Neural cell (in vitro differentiated cells): ENCODE data around the gene COL5A1. TPM values are rescaled to one million over a fixed set of nuclear protein-coding genes. Genes with fewer than 3 reads are reported as not detected.
A peak's percentile ranks its signal among the peaks of the same experiment; 100 is the strongest.

Source experiments
- H2AFZ ChIP-seq: fragments of 200-600, 300-800 bp; sonication (generic), shearing (Covaris generic); 2 replicates; pipeline ENCODE4 v1.6.0; 2014; ENCODE audit warnings: low read depth, mild to moderate bottlenecking, antibody characterized with exemption, low read length, moderate library complexity
- H3F3A ChIP-seq: fragments of 200-600 bp; shearing (Covaris generic); 2 replicates; pipeline ENCODE4 v1.6.1; 2016; ENCODE audit warnings: mild to moderate bottlenecking, moderate library complexity, mixed read lengths, antibody characterized with exemption, low read length; ENCODE audit not compliant: insufficient read depth, poor library complexity, severe bottlenecking
- H3K27ac ChIP-seq: fragments of 200-600, 300-800 bp; sonication (generic), shearing (Covaris generic); 2 replicates; pipeline ENCODE4 v1.5.1; 2014; ENCODE audit warnings: mild to moderate bottlenecking, low read length, moderate library complexity
- H3K27me3 ChIP-seq: fragments of 300-800, 200-600 bp; sonication (generic), shearing (Covaris generic); 2 replicates; pipeline ENCODE4 v1.6.0; 2014; ENCODE audit warnings: mild to moderate bottlenecking, low read depth, low read length, moderate library complexity; ENCODE audit not compliant: insufficient read depth
- H3K36me3 ChIP-seq: fragments of 300-800, 200-600 bp; sonication (generic), shearing (Covaris generic); 2 replicates; pipeline ENCODE4 v1.5.1; 2014; ENCODE audit warnings: mild to moderate bottlenecking, antibody characterized with exemption, low read length, moderate library complexity; ENCODE audit not compliant: insufficient read depth
- H3K4me2 ChIP-seq: fragments of 300-800, 200-600 bp; sonication (generic), shearing (Covaris generic); 2 replicates; pipeline ENCODE4 v1.6.0; 2014; ENCODE audit warnings: mild to moderate bottlenecking, low read length
- H3K4me3 ChIP-seq: fragments of 300-800, 200-600 bp; sonication (generic), shearing (Covaris generic); 2 replicates; pipeline ENCODE4 v1.5.1; 2014; ENCODE audit warnings: mild to moderate bottlenecking, low read length, moderate library complexity
- H3K79me2 ChIP-seq: fragments of 200-600 bp; shearing (Covaris generic); replicated peaks from 2 replicates; pipeline ENCODE4 v1.6.0; 2014; ENCODE audit warnings: mild to moderate bottlenecking, low read length, moderate library complexity; ENCODE audit not compliant: insufficient read depth
- H3K9ac ChIP-seq: fragments of 300-800, 200-600 bp; sonication (generic), shearing (Covaris generic); 2 replicates; pipeline ENCODE4 v1.6.1; 2016; ENCODE audit warnings: mild to moderate bottlenecking, low read length, mixed read lengths
- H3K9me2 ChIP-seq: fragments of 200-600 bp; shearing (Covaris generic); 2 replicates; pipeline ENCODE4 v1.6.1; 2016; ENCODE audit warnings: mild to moderate bottlenecking, low read length, mixed read lengths; ENCODE audit not compliant: insufficient read depth
- H3K9me3 ChIP-seq: fragments of 200-600, 300-800 bp; sonication (generic), shearing (Covaris generic); 2 replicates; pipeline ENCODE4 v1.6.1; 2016; ENCODE audit warnings: mild to moderate bottlenecking, mixed run types, low read length, moderate library complexity, mixed read lengths
- H4K20me1 ChIP-seq: fragments of 200-600 bp; shearing (Covaris generic); 2 replicates; pipeline ENCODE4 v1.6.1; 2016; ENCODE audit warnings: mild to moderate bottlenecking, mixed run types; ENCODE audit not compliant: insufficient read depth
- EP300 ChIP-seq: fragments of 450-650 bp; conservative IDR thresholded peaks from 2 replicates; pipeline ENCODE4 v1.6.1; 2014; ENCODE audit warnings: antibody characterized with exemption, mild to moderate bottlenecking, moderate library complexity; ENCODE audit not compliant: poor library complexity, severe bottlenecking
- EZH2 ChIP-seq: fragments of 200-600, 300-800 bp; shearing (Covaris generic), sonication (generic); IDR thresholded peaks from 2 replicates; pipeline ENCODE4 v1.6.1; 2014; ENCODE audit warnings: antibody characterized with exemption, low read length, borderline replicate concordance, mild to moderate bottlenecking; ENCODE audit not compliant: insufficient read depth, poor library complexity, severe bottlenecking
- MXI1 ChIP-seq: fragments of 450-650 bp; conservative IDR thresholded peaks from 2 replicates; pipeline ENCODE4 v1.6.1; 2014; ENCODE audit warnings: antibody characterized with exemption, mild to moderate bottlenecking; ENCODE audit not compliant: poor library complexity, severe bottlenecking
- POLR2AphosphoS5 ChIP-seq: IDR thresholded peaks from 2 replicates; pipeline ENCODE4 v1.6.1; 2012
- RAD21 ChIP-seq: fragments of 450-650 bp; conservative IDR thresholded peaks from 2 replicates; pipeline ENCODE4 v1.6.1; 2014; ENCODE audit warnings: antibody characterized with exemption, mild to moderate bottlenecking, moderate library complexity
- REST ChIP-seq: IDR thresholded peaks from 2 replicates; pipeline ENCODE4 v1.6.1; 2012; ENCODE audit warnings: borderline replicate concordance
- SMC3 ChIP-seq: fragments of 450-650 bp; conservative IDR thresholded peaks from 2 replicates; pipeline ENCODE4 v1.6.1; 2014; ENCODE audit warnings: antibody characterized with exemption, mild to moderate bottlenecking, moderate library complexity; ENCODE audit not compliant: poor library complexity
- TAF1 ChIP-seq: IDR thresholded peaks from 2 replicates; pipeline ENCODE4 v1.6.1; 2012; ENCODE audit warnings: low read depth
- polyA minus RNA-seq: library from RNA; depleted of rRNA, polyadenylated mRNA; stranded (reverse); fragments of >200 nt; gene quantifications from 2 replicates; pipeline ENCODE4 v1.2.3, GENCODE V29; 2014
- polyA plus RNA-seq: library from polyadenylated mRNA; depleted of rRNA; stranded (reverse); fragments of >200 nt; gene quantifications from 2 replicates; pipeline ENCODE4 v1.2.3, GENCODE V29; 2014
- TF ChIP-seq, protein P1 (sequence below): fragments of 450-650 bp; IDR thresholded peaks from 2 replicates; pipeline ENCODE4 v1.5.1; 2014; ENCODE audit warnings: antibody characterized with exemption, mild to moderate bottlenecking, moderate library complexity; ENCODE audit not compliant: poor library complexity, severe bottlenecking

COL5A1 gene
- polyA plus RNA-seq = 0.06 TPM in 1 of 2 replicates, not detected in the other
- 0.24 and 0.35 TPM in 2 replicates for polyA minus RNA-seq

DNA sequence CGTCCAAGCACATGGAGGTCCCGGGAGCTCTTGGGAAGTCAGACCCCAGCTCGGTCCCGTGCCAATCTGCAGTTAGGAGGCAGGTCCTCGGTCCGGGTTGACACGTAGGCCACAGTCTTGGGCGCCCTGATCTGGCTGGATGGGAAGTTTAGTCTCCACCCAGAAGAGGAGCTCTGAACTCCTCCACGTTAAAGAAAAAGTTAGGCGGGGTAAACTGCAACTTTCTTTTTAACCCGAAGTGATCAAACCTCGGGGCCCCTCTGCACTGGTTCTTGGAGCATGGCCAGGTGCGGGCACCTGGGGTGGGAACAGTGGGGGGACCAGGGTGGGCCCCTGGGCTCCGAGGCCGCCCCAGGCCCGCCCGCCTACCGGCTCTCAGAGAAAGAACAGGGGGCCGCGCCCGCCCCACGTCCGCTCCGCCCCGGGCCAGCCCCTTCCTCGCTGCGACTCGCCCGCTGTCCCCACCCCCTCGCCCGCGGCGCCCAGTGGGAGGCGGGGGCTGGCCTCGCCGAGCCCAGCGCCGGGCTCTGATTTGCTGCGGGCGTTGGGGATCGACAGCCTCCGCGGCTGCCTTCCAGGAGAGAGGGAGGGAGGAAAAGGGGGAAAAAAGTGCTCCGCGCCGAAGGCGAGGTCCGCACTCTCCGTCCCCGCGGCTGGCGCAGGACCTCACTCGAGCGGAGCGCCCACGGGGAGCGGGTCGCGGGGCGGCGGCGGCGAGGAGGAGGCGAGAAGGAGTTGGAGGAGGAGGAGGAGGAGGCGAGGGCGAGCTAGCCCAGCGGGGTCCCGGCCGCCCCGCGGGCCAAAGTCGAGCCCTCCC, at the start of gene COL5A1:
TSS of gene COL5A1 (plus strand) at position 631 of the 817 bp plus-strand sequence. CDS start 385 bp downstream, outside the sequence.
- H3K4me3 ChIP-seq = peak within 1 kb of the TSS; percentile 74
- H3K27ac ChIP-seq = no peak within 1 kb of the TSS
- no peak within 1 kb of the TSS for H2AFZ ChIP-seq
- no peaks in the 10 kb centered on the region for H4K20me1 ChIP-seq
- peaks cover 30% of the 10 kb centered on the region for H3K27me3 ChIP-seq
- H3K9me2 ChIP-seq = no peaks in the 10 kb centered on the region
- H3K9ac ChIP-seq = peak within 1 kb of the TSS; percentile 16
- TF ChIP-seq MXI1 = peak; percentile 18
- no peak for TF ChIP-seq RAD21
- TF ChIP-seq EZH2 = no peak
- TF ChIP-seq, protein P1, sequence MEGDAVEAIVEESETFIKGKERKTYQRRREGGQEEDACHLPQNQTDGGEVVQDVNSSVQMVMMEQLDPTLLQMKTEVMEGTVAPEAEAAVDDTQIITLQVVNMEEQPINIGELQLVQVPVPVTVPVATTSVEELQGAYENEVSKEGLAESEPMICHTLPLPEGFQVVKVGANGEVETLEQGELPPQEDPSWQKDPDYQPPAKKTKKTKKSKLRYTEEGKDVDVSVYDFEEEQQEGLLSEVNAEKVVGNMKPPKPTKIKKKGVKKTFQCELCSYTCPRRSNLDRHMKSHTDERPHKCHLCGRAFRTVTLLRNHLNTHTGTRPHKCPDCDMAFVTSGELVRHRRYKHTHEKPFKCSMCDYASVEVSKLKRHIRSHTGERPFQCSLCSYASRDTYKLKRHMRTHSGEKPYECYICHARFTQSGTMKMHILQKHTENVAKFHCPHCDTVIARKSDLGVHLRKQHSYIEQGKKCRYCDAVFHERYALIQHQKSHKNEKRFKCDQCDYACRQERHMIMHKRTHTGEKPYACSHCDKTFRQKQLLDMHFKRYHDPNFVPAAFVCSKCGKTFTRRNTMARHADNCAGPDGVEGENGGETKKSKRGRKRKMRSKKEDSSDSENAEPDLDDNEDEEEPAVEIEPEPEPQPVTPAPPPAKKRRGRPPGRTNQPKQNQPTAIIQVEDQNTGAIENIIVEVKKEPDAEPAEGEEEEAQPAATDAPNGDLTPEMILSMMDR = no peak
- H3K9me3 ChIP-seq = no peaks in the 10 kb centered on the region
- no peaks in the 10 kb centered on the region for H3K79me2 ChIP-seq
- no peaks in the 10 kb centered on the region for H3K36me3 ChIP-seq
- peak within 1 kb of the TSS; percentile 44 for H3K4me2 ChIP-seq
- no peaks in the 10 kb centered on the region for H3F3A ChIP-seq

GRCh38 chr9:134592018-134592818, 49.4 kb upstream of the COL5A1 start:
- Histone ChIP-seq H3K9me3 (no peaks in the 10 kb centered on the region), H2AFZ (no peak overlapping the region), H4K20me1 (no peaks in the 10 kb centered on the region), H3F3A (no peaks in the 10 kb centered on the region), H3K79me2 (no peaks in the 10 kb centered on the region), H3K9me2 (no peaks in the 10 kb centered on the region), H3K4me2 (no peak overlapping the region), H3K27ac (no peak overlapping the region), H3K4me3 (no peak overlapping the region), H3K9ac (no peak overlapping the region), H3K36me3 (no peaks in the 10 kb centered on the region), H3K27me3 (no peaks in the 10 kb centered on the region)
- TF ChIP-seq REST (no peak), RAD21 (no peak), SMC3 (no peak), POLR2AphosphoS5 (no peak), EP300 (no peak), EZH2 (no peak), TAF1 (no peak), MXI1 (no peak)
- TF ChIP-seq, protein P1 = no peak
